Skeletal muscle tissue (tissue), 4 donors: ENCODE data around the gene TFPT. TPM values are rescaled to one million over a fixed set of nuclear protein-coding genes. Genes with fewer than 3 reads are reported as not detected.
"Not testable (repeated sequence)": the region's sequence is repeated elsewhere in the genome, so short reads cannot be mapped to it uniquely, and the experiment has no call there.

Experiments
- H3K27ac ChIP-seq: one replicate; pipeline ENCODE4 v1.7.0; 2013; ENCODE audit warnings: mild to moderate bottlenecking, low read depth, low read length, inconsistent platforms
- H3K27me3 ChIP-seq, 3 donors: one replicate each; pipeline ENCODE4 v1.7.0; 2013; ENCODE audit warnings: low read length in 3 of 3; ENCODE audit not compliant: control insufficient read depth in 3 of 3, insufficient read depth in 3 of 3
- H3K36me3 ChIP-seq, 3 donors: one replicate each; pipeline ENCODE4 v1.7.0; 2013; ENCODE audit warnings: low read length in 3 of 3; ENCODE audit not compliant: control insufficient read depth in 3 of 3, insufficient read depth in 3 of 3
- H3K4me1 ChIP-seq, 3 donors: one replicate each; pipeline ENCODE4 v1.7.0; 2013; ENCODE audit warnings: low read length in 3 of 3, mild to moderate bottlenecking in 3 of 3; ENCODE audit not compliant: control insufficient read depth in 3 of 3, insufficient read depth in 3 of 3
- H3K4me3 ChIP-seq, 3 donors: one replicate each; pipeline ENCODE4 v1.7.0; 2013; ENCODE audit warnings: low read length in 3 of 3
- H3K9ac ChIP-seq, 3 donors: one replicate each; pipeline ENCODE4 v1.7.0; 2013; ENCODE audit warnings: low read length in 3 of 3, mild to moderate bottlenecking in 3 of 3, moderate library complexity in 2 of 3, low read depth in 1 of 3
- H3K9me3 ChIP-seq, 3 donors: one replicate each; pipeline ENCODE4 v1.7.0; 2013; ENCODE audit warnings: low read length in 3 of 3; ENCODE audit not compliant: control insufficient read depth in 3 of 3
- total RNA-seq: library from RNA; depleted of rRNA; stranded (reverse); fragments of >200 nt; gene quantifications from one replicate; pipeline ENCODE4 v1.2.3, GENCODE V29; 2014
- donor health status: Osteomylitis.

Gene TFPT
- total RNA-seq, 1 donor from 2014 or later, result 12.0 TPM

DNA sequence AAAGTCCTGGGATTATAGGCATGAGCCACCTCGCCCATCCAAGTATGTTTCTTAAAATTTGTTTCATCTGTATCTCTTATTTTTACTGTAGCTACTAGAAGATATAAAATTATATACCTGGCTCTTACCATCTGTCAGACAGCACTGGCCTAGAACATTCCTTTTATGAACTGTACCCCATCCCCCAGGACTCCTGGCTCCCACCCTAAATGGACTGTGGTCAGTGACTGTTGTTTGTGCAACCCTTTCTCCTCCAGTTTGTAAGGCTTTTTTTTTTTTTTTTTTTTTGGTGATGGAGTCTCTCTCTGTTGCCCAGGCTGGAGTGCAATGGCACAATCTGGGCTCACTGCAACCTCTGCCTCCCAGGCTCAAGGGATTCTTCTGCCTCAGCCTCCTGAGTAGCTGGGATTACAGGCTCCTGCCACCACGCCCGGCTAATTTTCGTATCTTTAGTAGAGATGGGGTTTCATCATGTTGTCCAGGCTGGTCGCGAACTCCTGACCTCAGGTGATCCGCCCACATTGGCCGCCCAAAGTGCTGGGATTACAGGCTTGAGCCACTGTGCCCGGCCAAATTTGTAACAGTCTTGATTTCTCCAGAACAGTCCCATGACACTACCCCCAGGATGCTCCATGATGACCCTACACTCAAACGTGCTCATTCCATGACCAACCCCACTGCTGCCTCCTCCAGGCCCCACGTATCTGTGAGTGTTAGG lies 10.3 kb downstream of the TFPT start:
- peaks cover 8 to 11% (median 11%) of the 10 kb centered on the region in 3 donors for H3K4me1 ChIP-seq
- H3K4me3 ChIP-seq, result no peak overlapping the region
- no peak overlapping the region for H3K9ac ChIP-seq
- H3K9me3 ChIP-seq, result no peaks in the 10 kb centered on the region
- peaks cover 39 to 42% (median 41%) of the 10 kb centered on the region in 3 donors for H3K36me3 ChIP-seq
- no peaks in the 10 kb centered on the region for H3K27me3 ChIP-seq
- no peak overlapping the region for H3K27ac ChIP-seq

DNA sequence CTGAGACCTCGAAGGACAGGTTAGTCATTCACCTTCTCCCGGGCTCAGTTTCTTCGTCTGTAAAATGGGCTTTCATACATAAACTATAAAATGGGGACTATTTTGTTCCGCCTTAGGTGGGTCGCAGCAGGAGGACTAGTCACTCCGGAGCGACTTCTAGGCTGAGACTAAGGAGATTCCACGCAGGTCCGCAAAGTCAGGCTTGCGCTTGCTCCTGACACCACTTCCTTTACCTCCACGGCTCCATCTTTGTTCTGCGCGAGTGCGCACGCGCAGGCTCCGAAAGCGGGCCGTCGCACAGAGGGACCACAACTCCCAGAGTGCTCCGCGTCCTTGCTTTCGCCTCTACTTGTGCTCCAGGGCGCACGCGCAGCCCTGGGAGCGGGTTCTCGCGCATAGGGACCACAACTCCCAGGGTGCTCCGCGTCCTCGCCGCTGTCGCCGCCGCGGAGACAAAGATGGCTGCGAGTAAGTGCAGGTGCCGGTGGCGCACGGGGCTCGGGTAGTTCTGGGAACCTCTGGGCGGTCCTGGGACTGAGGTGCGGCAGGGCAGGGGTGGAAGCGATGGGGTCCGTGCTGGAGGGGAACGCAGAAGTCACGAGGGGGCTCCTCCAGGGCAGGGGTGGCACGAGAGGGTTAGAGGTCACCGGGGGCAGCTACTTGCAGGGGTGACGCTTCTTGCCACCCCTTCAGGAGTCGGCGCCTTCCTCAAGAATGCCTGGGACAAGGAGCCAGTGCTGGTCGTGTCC lies 12.9 kb downstream of the TFPT start, which contains the start of gene NDUFA3:
TSS of gene NDUFA3 (plus strand) at position 435 of the 749 bp plus-strand sequence. CDS start at position 459, 24 bp downstream.
- Histone ChIP-seq H3K27me3 (peaks cover 0 to 4% (median 0%) of the 10 kb centered on the region in 3 donors), H3K9ac (peak within 1 kb of the TSS; percentile 91 to 97 (median 91)), H3K27ac (peak within 1 kb of the TSS; percentile 70), H3K4me3 (peak within 1 kb of the TSS; percentile 85 to 97 (median 93)), H3K4me1 (peaks cover 8 to 11% (median 11%) of the 10 kb centered on the region in 3 donors), H3K9me3 (no peaks in the 10 kb centered on the region), H3K36me3 (peaks cover 17 to 20% (median 19%) of the 10 kb centered on the region in 3 donors)

DNA sequence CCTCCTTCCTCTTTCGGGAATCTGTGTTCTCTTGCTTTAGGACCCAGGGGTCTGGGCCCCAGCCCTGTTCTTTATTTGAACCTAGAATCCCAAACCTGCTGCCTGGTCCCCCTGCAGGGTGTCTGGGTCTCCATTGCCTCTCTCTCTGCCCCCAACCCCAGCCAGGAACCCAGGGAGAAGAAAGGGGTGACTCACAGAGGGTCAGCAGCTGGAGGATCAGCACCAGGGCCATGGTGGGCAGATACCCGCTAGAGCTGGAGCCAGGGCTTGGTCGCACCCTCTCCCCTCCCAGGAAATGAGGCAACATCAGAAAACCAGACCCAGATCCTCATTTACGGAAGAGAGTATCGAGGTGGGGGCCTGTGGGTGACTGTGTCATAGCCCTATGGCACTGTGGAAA lies 14.9 kb downstream of the TFPT start, which contains the start of gene OSCAR:
TSS of gene OSCAR (minus strand) at position 243 of the 400 bp plus-strand sequence. CDS start at position 232, 11 bp downstream.
- Histone ChIP-seq H3K4me1 (peaks cover 10 to 15% (median 11%) of the 10 kb centered on the region in 3 donors), H3K27me3 (peaks cover 8 to 14% (median 10%) of the 10 kb centered on the region in 3 donors), H3K9me3 (no peaks in the 10 kb centered on the region), H3K4me3 (no peak within 1 kb of the TSS), H3K36me3 (peaks cover 2 to 4% (median 2%) of the 10 kb centered on the region in 3 donors), H3K9ac (peak within 1 kb of the TSS in 1 of 3 donors; percentile 6), H3K27ac (no peak within 1 kb of the TSS)

DNA sequence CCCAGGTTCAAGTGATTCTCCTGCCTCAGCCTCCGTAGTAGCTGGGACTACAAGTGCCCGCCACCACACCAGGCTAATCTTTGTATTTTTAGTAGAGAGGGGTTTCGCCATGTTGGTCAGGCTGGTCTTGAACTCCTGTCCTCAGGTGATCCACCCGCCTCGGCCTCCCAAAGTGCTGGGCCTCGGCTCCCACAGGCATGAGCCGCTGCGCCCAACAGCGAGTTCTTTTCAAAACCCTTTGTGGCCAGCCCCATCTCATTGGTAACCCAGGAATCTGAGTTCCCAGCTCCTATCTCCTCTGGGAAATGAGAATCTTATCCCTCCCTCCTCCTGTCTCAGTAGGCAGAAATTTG lies 15.6 kb downstream of the TFPT start:
- H3K27ac ChIP-seq, result not testable (repeated sequence)

DNA sequence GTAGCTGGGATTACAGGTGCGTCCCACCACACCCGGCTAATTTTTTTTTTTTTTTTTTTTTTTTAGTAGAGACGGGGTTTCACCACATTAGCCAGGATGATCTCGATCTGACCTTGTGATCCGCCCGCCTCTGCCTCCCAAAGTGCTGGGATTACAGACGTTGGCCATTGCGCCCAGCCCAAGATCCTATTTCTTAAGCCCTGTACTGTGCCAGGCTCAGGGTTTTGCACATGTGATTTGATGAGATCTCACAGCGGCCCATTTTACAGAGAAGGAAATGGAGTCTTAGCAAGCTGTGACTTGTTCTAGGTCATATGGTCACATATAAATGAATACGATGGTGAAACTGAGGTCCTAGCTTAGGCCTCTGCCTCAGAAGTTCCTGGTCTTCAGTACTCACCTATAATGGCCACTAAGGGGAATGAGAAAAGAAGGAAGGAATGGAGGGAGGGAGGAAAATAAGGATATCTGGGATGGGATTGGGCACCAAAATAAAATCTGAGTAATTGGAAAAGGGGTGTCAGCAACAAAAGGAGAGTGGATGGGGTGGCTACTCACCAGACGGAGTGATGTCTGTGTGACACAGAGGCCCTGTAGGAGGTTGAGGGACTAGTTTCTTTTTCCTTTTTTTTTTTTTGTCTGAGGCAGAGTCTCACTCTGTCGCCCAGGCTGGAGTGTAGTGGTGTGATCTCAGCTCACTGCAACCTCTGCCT lies 16.1 kb downstream of the TFPT start:
- Histone ChIP-seq H3K9me3 (no peaks in the 10 kb centered on the region), H3K4me1 (peaks cover 11 to 15% (median 11%) of the 10 kb centered on the region in 3 donors), H3K27ac (no peak overlapping the region), H3K36me3 (peaks cover 0 to 1% (median 0%) of the 10 kb centered on the region in 3 donors), H3K9ac (no peak overlapping the region), H3K4me3 (no peak overlapping the region), H3K27me3 (peaks cover 14 to 24% (median 20%) of the 10 kb centered on the region in 3 donors)

More for the DNA sequence above, 15.6 kb downstream of the TFPT start:
- not testable (repeated sequence) for H3K9ac ChIP-seq, H3K4me3 ChIP-seq, H3K9me3 ChIP-seq, H3K36me3 ChIP-seq
- Histone ChIP-seq H3K4me1 (peaks cover 11 to 15% (median 11%) of the 10 kb centered on the region in 3 donors), H3K27me3 (peaks cover 13 to 19% (median 16%) of the 10 kb centered on the region in 3 donors)

DNA sequence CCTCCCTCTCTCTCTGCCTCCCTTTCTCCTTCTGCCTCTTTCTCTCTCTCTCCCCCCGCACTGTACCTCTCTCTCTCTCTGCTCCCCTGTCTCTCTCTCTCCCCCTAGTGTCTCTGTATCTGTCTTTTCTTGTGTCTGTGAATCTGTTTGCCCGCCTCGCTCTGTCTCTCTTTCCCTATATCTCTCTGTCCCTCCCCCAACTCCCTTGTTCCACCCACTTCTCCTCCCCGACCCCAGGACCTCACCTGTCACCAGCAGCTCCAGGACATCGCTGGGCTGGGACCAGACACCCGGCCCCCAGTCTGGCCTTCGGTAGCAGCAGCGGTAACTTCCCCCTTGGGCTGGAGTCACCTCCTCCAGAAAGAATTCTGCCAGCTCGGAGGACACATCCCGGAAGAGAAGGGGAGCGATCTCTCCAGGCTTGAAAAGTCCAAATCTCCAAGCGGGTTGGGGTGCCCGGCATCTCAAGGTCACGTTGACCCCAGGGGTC lies 18.8 kb downstream of the TFPT start:
- H3K9me3 ChIP-seq, result no peaks in the 10 kb centered on the region
- H3K36me3 ChIP-seq, result no peaks in the 10 kb centered on the region
- H3K4me1 ChIP-seq, result peaks cover 0 to 4% (median 2%) of the 10 kb centered on the region in 3 donors
- H3K4me3 ChIP-seq, result peak overlapping the region in 1 of 3 donors; percentile 49
- H3K9ac ChIP-seq, result peak overlapping the region in 1 of 3 donors; percentile 57
- peaks cover 14 to 28% (median 20%) of the 10 kb centered on the region in 3 donors for H3K27me3 ChIP-seq
- no peak overlapping the region for H3K27ac ChIP-seq

DNA sequence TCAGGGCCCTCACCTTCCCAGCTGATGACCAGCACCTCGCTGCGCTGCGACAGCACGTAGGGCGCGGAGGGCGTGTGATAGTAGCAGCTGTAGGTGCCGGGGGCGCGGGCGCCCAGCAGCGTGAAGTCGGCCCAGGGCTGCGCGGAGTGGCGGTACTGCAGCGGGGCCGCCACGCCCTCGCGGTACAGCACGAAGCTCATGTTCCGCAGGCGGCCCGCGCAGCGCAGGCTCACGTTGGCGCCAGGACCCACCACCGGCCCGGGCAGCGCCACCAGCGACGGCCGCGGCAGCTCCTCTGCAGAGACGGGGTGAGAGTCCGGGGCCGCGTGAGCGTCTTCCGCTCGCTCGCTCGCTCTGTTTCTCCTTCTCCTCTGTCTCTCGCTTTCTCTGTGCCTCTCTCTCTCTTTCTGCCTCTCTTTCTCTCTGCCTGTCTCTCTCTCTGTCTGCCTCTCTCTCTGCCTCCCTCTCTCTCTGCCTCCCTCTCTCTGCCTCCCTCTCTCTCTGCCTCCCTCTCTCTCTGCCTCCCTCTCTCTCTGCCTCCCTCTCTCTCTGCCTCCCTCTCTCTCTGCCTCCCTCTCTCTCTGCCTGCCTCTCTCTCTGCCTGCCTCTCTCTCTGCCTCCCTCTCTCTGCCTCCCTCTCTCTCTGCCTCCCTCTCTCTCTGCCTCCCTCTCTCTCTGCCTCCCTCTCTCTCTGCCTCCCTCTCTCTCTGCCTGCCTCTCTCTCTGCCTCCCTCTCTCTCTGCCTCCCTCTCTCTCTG lies 19.4 kb downstream of the TFPT start:
- H3K27ac ChIP-seq, H3K4me1 ChIP-seq, H3K9me3 ChIP-seq, H3K36me3 ChIP-seq: not testable (repeated sequence)
- Histone ChIP-seq H3K9ac (peak overlapping the region in 1 of 3 donors; percentile 16), H3K4me3 (peak overlapping the region; percentile 22 to 49 (median 40)), H3K27me3 (peaks cover 17 to 28% (median 20%) of the 10 kb centered on the region in 3 donors)

DNA sequence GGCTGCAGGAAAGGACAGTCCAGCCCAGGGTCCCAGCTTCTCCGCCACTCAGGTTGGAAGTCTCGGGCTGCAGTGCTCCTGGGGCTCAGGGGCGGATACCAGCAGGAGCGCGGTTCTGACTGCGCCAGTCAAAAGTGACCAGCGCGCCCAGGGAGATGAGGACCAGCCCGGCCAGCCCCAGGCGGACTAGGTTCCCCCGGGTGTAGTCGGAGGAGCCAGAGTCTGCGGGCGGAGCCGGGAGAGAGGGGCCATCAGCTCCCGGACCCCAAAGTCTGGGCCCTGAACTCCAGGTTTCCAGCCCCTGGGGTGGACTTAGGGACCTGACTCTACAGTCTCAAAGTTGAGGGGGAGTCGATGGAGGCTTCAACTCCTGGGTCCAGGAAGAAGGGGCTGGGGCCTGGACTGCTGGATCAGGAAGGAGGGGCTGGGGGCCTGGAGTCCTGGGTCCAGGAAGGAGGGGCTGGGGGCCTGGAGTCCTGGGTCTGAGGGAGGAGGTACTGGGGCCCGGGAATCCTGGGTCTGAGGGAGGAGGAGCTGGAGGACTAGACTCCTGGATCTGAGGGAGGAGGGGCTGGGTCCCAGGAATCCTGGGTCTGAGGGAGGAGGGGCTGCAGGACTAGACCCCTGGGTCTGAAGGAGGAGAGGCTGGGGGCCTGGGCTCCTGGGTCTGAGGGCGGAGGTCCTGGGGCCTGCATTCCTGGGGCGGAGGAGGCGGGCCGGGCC lies 20.2 kb downstream of the TFPT start:
- peak overlapping the region in 1 of 3 donors; percentile 16 for H3K9ac ChIP-seq
- no peaks in the 10 kb centered on the region for H3K9me3 ChIP-seq
- no peak overlapping the region for H3K4me3 ChIP-seq
- H3K27me3 ChIP-seq, result peaks cover 18 to 28% (median 20%) of the 10 kb centered on the region in 3 donors
- no peak overlapping the region for H3K27ac ChIP-seq
- peaks cover 0 to 4% (median 2%) of the 10 kb centered on the region in 3 donors for H3K4me1 ChIP-seq
- no peaks in the 10 kb centered on the region for H3K36me3 ChIP-seq
